ENCODE data around the gene ADAM15. TPM values are rescaled to one million over a fixed set of nuclear protein-coding genes. Genes with fewer than 3 reads are reported as not detected.

ADAM15 gene
- total and polyA plus RNA-seq, 7 donors: 37.8 to 186 (median 54.9) TPM

- Histone ChIP-seq H3K4me3 (no peak overlapping the region), H3K36me3 (peaks cover 0 to 28% (median 9%) of the 10 kb centered on the region in 4 donors), H3K9me3 (no peaks in the 10 kb centered on the region), H3K27ac (peak overlapping the region; percentile 88 to 92 (median 90)), H3K4me1 (peaks cover 0 to 51% (median 42%) of the 10 kb centered on the region in 4 donors), H3K27me3 (no peaks in the 10 kb centered on the region)
- TF ChIP-seq POLR2AphosphoS5 (IDR thresholded peaks at IDR 0.05): peak in 1 of 4 donors; percentile 9
- TF ChIP-seq, protein P1, sequence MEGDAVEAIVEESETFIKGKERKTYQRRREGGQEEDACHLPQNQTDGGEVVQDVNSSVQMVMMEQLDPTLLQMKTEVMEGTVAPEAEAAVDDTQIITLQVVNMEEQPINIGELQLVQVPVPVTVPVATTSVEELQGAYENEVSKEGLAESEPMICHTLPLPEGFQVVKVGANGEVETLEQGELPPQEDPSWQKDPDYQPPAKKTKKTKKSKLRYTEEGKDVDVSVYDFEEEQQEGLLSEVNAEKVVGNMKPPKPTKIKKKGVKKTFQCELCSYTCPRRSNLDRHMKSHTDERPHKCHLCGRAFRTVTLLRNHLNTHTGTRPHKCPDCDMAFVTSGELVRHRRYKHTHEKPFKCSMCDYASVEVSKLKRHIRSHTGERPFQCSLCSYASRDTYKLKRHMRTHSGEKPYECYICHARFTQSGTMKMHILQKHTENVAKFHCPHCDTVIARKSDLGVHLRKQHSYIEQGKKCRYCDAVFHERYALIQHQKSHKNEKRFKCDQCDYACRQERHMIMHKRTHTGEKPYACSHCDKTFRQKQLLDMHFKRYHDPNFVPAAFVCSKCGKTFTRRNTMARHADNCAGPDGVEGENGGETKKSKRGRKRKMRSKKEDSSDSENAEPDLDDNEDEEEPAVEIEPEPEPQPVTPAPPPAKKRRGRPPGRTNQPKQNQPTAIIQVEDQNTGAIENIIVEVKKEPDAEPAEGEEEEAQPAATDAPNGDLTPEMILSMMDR (IDR thresholded peaks at IDR 0.05): no peak
- intact Hi-C loops (cut with DNase I): no loop called here
- WGBS, 2 donors: 70 to 83% methylated on average over 16 of the region's 16 CpGs
- DNase-seq: peak; percentile 66
Measured at GRCh38 chr1:155015527-155016230, 35.4 kb upstream of the ADAM15 start.

DNA sequence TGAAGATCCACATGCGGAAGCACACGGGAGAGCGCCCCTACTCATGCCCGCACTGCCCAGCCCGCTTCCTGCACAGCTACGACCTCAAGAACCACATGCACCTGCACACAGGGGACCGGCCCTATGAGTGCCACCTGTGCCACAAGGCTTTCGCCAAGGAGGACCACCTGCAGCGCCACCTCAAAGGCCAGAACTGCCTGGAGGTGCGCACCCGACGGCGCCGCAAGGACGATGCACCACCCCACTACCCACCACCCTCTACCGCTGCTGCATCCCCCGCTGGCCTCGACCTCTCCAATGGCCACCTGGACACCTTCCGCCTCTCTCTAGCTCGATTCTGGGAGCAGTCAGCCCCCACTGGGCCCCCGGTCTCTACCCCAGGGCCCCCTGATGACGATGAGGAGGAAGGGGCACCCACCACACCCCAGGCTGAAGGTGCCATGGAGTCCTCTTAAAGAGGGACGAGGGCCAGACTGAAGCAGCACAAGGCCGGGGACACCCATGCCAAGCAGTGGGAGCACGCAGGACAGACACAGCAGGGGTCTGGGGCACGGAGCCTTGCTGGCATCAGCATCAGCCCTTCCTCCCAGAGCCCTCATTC, 34.8 kb upstream of the ADAM15 start:
- Histone ChIP-seq H3K4me3 (no peak overlapping the region), H3K4me1 (peaks cover 0 to 45% (median 35%) of the 10 kb centered on the region in 4 donors), H3K27ac (peak overlapping the region; percentile 88 to 92 (median 90)), H3K27me3 (no peaks in the 10 kb centered on the region), H3K9me3 (no peaks in the 10 kb centered on the region), H3K36me3 (peaks cover 0 to 28% (median 9%) of the 10 kb centered on the region in 4 donors)
- intact Hi-C loops (cut with DNase I): no loop called here
- TF ChIP-seq EP300 (IDR thresholded peaks at IDR 0.05) (no peak), POLR2AphosphoS5 (IDR thresholded peaks at IDR 0.05) (no peak), POLR2A (IDR thresholded peaks at IDR 0.05) (no peak)
- TF ChIP-seq, protein P1 (IDR thresholded peaks at IDR 0.05): no peak
- 56 to 60% methylated on average over 26 of the region's 26 CpGs for WGBS, 2 donors
- DNase-seq: peak; percentile 67

- no peaks in the 10 kb centered on the region for H3K9me3 ChIP-seq
- H3K4me3 ChIP-seq: peak overlapping the region; percentile 40 to 58 (median 53)
- H3K27me3 ChIP-seq: no peaks in the 10 kb centered on the region
- peak overlapping the region; percentile 88 to 92 (median 90) for H3K27ac ChIP-seq
- H3K36me3 ChIP-seq: peaks cover 0 to 28% (median 9%) of the 10 kb centered on the region in 4 donors
- peak; percentile 97 for DNase-seq
- TF ChIP-seq POLR2A (IDR thresholded peaks at IDR 0.05) (peak in 1 of 2 donors; percentile 39), POLR2AphosphoS5 (IDR thresholded peaks at IDR 0.05) (peak; percentile 68 to 84 (median 76)), EP300 (IDR thresholded peaks at IDR 0.05) (peak in 1 of 4 donors; percentile 74)
- TF ChIP-seq, protein P1 (IDR thresholded peaks at IDR 0.05): peak; percentile 99 to 100 (median 100)
- WGBS, 2 donors: 2 to 3% methylated on average over 49 of the region's 49 CpGs
- intact Hi-C loops (cut with DNase I): loop anchor here (1.0 kb wide), 2 partner anchors 42 to 56 kb away; partner anchors contain the start of gene PYGO2
- H3K4me1 ChIP-seq: peaks cover 0 to 35% (median 26%) of the 10 kb centered on the region in 4 donors
Measured at GRCh38 chr1:155017041-155017945, 33.8 kb upstream of the ADAM15 start.

GRCh38 chr1:155017946-155018316, 33.2 kb upstream of the ADAM15 start:
- intact Hi-C loops (cut with DNase I): loop anchor here (1.0 kb wide), 2 partner anchors 43 to 57 kb away; partner anchors contain the start of gene PYGO2
- H3K36me3 ChIP-seq: peaks cover 0 to 28% (median 9%) of the 10 kb centered on the region in 4 donors
- H3K27ac ChIP-seq: peak overlapping the region; percentile 88 to 92 (median 90)
- TF ChIP-seq, protein P1 (IDR thresholded peaks at IDR 0.05): no peak
- no peak for TF ChIP-seq POLR2AphosphoS5 (IDR thresholded peaks at IDR 0.05)
- no peak for TF ChIP-seq EP300 (IDR thresholded peaks at IDR 0.05)
- TF ChIP-seq POLR2A (IDR thresholded peaks at IDR 0.05): no peak
- no peaks in the 10 kb centered on the region for H3K9me3 ChIP-seq
- peaks cover 0 to 29% (median 22%) of the 10 kb centered on the region in 4 donors for H3K4me1 ChIP-seq
- WGBS, 2 donors: 35 to 48% methylated on average over 6 of the region's 6 CpGs
- DNase-seq: peak; percentile 69
- no peaks in the 10 kb centered on the region for H3K27me3 ChIP-seq
- peak overlapping the region; percentile 40 to 58 (median 53) for H3K4me3 ChIP-seq
